SHP77 treated with DMSO at 0.1 percent for 48 hours (cell line): ENCODE measurements around the gene RPL36A.

ENCODE experiments used
- DNase-seq: peaks from one replicate; lab custom pipeline; 2025; lab: John Stamatoyannopoulos, UW

The RPL36A gene

GRCh38 chrX:101393530-101394305, 2.9 kb downstream of the RPL36A start:
- DNase-seq = no peak

- no peak for DNase-seq
These were observed 3.6 kb downstream of the RPL36A start for GRCh38 chrX:101394372-101394771.

DNA sequence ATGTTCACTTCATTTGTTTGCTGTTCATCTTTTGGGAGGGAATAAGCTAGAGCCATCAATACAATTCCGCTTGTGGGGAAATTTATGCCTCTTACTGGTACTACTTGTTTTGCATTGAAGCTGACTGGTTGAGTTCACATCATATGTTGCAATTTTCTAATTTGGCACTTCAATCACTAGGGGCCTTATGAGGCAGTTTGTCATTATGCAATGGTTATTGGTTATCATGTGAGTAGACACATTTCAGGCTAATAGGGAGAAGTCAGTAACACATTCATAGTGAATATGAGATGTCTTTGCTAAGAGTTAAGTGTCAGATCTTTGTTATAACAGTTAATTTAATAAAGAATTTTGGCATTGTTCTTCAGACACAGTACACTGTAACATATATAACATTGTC, 5.0 kb downstream of the RPL36A start:
- no peak for DNase-seq

- DNase-seq = no peak
These were observed 7.0 kb downstream of the RPL36A start for GRCh38 chrX:101397779-101398178.

- DNase-seq = no peak
These were observed 7.9 kb downstream of the RPL36A start for GRCh38 chrX:101398694-101399093.

GRCh38 chrX:101399825-101400224, 9.0 kb downstream of the RPL36A start:
- DNase-seq = no peak

- DNase-seq = no peak
These were observed 16.4 kb downstream of the RPL36A start for GRCh38 chrX:101407167-101407747.

DNA sequence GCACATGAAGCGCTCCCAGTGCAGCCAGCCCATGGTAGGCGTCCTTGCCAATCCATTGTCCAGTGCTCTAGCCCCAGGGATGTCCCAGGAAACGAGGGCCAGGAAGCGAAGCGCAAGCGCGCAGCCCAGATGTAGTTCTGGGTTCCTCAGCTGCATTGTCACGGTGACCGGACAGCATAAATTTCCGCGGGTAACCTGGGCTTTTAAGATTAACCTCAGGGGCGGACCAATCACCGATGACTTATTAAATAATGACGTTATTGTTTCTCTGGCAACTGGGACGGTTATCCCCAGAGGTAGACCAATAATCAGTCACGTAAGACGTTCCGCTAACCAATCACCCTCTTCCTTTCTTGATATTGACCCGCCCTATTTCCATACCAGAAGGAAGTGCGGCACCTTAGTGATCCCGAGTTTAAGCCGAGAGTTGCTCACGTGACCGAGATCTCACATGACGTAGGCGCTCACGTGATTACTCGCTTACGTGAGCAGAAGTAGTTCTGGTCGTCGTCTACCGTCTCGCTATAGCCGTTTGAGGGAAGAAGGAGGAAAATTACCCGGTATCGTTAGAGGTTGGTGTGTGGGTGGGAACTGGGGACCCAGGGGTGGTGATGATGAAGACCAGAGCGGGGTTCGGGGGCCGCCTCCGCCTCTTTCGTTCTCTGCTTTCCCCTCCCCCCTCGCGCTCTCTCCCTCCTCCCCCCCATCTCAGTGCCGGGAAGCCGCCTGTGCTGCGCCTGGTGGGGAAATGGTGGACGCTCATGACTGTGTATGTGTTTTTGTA, 17.1 kb downstream of the RPL36A start, which contains the start of the genes GLA and HNRNPH2:
TSS of gene GLA (minus strand) at position 178 of the 784 bp plus-strand sequence. CDS start at position 156, 22 bp downstream.
TSS of gene HNRNPH2 (plus strand) at position 475 of the 784 bp plus-strand sequence. CDS start 3,767 bp downstream, outside the sequence.
- DNase-seq = peak; percentile 86

DNA sequence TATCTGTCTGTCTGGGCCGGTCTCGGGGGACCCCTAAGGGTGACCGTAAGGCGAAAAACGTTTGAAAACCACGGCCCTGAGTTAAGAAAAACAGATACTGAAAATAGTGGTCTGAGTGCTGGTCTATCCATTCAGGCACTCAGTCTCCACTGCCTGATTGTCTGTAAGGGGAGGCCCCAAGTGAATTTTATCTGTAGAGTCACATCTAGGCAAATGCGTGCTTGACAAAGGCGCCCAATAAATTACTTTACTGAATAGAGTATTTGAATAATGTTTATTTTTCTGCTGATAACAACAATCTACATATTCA, 17.7 kb downstream of the RPL36A start:
- DNase-seq = no peak

DNA sequence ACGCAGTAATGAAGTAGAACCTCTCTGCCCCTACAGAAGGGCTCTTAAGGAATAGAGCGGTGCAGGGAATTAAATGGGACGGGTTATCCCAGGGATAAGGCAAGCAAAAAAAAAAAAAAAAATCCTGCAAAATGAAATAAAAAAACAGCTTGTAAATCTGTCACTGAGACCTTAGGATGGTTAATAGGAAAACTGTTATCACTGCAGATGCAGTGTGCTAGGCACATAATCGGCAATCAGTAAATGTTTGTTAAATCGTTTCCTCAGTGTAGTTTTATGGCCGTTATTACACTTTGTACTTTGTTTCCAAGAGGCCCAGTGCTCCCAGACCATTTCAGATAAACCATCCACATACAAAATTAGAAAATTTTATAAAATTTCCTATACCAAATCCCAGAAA, 18.2 kb downstream of the RPL36A start:
- no peak for DNase-seq

DNA sequence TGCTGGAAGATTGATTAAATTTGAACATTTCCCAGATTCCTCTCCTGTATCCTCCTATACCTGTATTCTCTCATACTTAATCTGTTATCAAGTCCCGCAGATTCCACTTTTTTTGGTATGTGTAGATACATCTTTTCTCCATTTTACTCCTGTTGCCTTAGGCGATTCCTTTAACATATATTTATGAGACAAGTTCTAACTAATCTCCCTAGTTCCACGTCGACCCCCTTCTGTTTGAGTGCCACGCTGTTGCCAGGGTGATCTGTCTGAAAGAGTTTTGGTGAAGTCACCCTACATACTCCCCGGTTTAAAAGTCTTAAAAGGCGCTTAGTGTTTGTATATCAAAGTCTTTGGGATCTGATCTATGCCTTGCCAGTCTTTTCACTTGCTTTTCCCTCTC, 19.6 kb downstream of the RPL36A start:
- no peak for DNase-seq

DNA sequence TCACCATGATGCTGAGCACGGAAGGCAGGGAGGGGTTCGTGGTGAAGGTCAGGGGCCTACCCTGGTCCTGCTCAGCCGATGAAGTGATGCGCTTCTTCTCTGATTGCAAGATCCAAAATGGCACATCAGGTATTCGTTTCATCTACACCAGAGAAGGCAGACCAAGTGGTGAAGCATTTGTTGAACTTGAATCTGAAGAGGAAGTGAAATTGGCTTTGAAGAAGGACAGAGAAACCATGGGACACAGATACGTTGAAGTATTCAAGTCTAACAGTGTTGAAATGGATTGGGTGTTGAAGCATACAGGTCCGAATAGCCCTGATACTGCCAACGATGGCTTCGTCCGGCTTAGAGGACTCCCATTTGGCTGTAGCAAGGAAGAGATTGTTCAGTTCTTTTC, 21.2 kb downstream of the RPL36A start:
- no peak for DNase-seq

GRCh38 chrX:101415180-101416145, 24.7 kb downstream of the RPL36A start:
- DNase-seq = peak; percentile 6

GRCh38 chrX:101416691-101417090, 25.9 kb downstream of the RPL36A start:
- no peak for DNase-seq

- no peak for DNase-seq
These were observed 26.4 kb downstream of the RPL36A start for GRCh38 chrX:101417190-101417589.

DNA sequence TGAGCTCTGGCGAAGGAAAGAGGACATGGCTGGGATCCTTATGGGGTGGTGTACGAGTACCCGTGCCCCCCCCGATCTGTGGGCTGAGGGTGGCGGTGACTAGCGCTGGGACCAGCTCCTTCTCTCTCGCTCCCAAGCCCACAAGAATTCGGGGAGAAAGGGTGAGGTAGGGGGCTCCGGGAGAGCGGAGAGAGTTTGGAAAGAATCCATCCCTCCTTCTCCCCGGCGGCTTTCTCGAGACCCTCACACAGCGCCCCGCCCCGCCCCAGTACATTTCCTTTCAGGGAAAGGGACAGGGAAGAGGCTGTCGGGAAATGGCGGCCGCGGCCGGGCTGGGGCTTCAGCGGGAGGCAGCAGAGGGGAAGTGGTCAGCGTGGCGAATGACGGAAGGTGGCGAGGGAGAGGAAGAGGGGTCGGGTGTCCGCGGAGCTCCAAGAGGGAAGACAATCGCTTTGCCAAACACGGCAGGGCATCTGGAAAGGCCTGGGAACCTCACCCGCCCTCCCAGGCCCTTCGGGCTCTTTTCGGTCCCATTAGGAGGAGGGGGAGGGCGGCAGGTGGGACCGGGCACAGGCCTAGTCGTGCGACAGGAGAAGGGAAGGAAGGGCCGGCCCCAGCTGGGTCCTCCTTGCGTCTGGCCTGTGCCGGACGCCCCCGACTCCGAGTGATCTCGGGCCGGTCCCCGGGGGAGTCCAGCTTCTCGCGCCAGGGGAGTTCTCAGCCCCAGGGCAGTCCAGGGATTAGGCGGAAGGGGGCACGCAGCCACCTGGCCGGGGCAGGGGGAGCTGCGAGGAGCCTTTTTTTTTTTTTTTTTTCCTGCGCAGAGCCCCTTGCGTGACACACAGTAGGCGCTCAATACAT, 27.4 kb downstream of the RPL36A start:
- peak; percentile 1 for DNase-seq

GRCh38 chrX:101419489-101419888, 28.7 kb downstream of the RPL36A start:
- DNase-seq = no peak

DNA sequence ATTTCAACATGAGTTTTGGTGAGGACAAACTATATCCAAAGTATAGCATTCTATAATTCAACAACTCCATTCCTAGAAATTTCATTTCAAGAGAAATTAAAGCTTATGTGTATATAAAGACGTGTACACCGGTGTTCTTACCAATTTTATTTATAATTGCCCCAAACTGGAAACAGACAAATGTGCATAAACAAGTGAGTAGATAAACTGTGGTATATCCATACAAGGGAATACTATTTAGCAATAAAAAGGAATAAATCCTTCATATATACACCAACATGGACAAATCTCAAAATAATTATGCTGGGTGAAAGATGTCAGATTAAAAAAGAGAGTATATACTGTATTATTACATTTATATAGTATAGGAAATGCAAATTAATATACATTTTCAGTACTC, 37.1 kb downstream of the RPL36A start:
- no peak for DNase-seq

DNA sequence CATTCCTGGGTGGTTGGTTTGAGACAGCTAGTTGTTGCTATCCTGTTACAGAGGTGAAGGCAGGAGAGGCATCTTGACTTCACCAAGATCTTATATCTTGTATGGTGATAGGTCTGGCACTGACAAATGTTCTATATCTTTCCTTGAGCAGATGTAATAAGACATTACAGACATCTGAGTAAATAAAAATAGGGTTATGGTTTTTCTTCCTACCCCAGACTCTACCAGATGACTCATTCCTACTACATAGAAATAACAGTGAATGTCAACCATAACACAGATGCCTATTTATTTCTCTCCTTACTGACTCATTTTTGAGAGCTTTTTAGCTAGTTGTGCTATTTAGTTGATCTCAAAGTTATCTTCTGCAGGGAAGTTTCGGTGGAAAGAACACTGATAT, 39.1 kb downstream of the RPL36A start:
- DNase-seq = no peak

GRCh38 chrX:101430457-101431078, 39.8 kb downstream of the RPL36A start:
- no peak for DNase-seq
